H1 (cell line): ENCODE results near the gene SEC31A. TPM values are rescaled to one million over a fixed set of nuclear protein-coding genes. Genes with fewer than 3 reads are reported as not detected.

Experiments used
- CTCF ChIA-PET: fragments of 300-600 bp; sonication (Branson Sonifier 250); formaldehyde crosslinking; loops from one replicate; lab custom pipeline; 2021; ENCODE audit not compliant: partially characterized antibody; lab: Charles Lee
- POLR2A ChIA-PET: fragments of 300-600 bp; sonication (Branson Sonifier 250); formaldehyde crosslinking; loops from one replicate; lab custom pipeline; 2021; ENCODE audit warnings: inconsistent platforms; ENCODE audit not compliant: partially characterized antibody; lab: Charles Lee
- DNase-seq, 2 experiments: peaks; one replicate each; pipeline versions ENCODE4 v3.0.0 to v3.0.0-alpha.2; 2010 to 2022; ENCODE audit warnings: low spot score in 2 of 2, low read depth in 1 of 2, mixed read lengths in 1 of 2
- FAIRE-seq: peaks from 2 replicates; lab custom pipeline; 2011; peaks lifted over from hg19 to GRCh38; lab: Jason Lieb, UNC
- H2AFZ ChIP-seq: 2 replicates; pipeline ENCODE4 v1.8.1; 2012; ENCODE audit warnings: low read length, inconsistent platforms
- H2AK5ac ChIP-seq: 2 replicates; pipeline ENCODE4 v1.6.1; 2013; ENCODE audit warnings: low read depth, low read length
- H2BK120ac ChIP-seq: replicated peaks from 2 replicates; pipeline ENCODE3; 2013; ENCODE audit warnings: low read depth, low read length, inconsistent platforms
- H2BK12ac ChIP-seq: 2 replicates; pipeline ENCODE4 v1.6.1; 2013; ENCODE audit warnings: low read depth, low read length
- H2BK15ac ChIP-seq: 2 replicates; pipeline ENCODE4 v1.6.1; 2013; ENCODE audit warnings: low read length
- H2BK20ac ChIP-seq: 2 replicates; pipeline ENCODE4 v1.6.1; 2013; ENCODE audit warnings: low read length
- H2BK5ac ChIP-seq: 2 replicates; pipeline ENCODE4 v1.6.1; 2013; ENCODE audit warnings: low read depth, low read length
- H3K14ac ChIP-seq: 2 replicates; pipeline ENCODE4 v1.6.1; 2013; ENCODE audit warnings: inconsistent platforms; ENCODE audit not compliant: insufficient read length
- H3K18ac ChIP-seq: 2 replicates; pipeline ENCODE4 v1.6.1; 2013; ENCODE audit warnings: low read length; ENCODE audit errors: extremely low read depth
- H3K23ac ChIP-seq: 2 replicates; pipeline ENCODE4 v1.6.1; 2013; ENCODE audit warnings: inconsistent platforms; ENCODE audit not compliant: insufficient read length
- H3K23me2 ChIP-seq: 2 replicates; pipeline ENCODE4 v1.6.1; 2013; ENCODE audit warnings: low read depth, low read length
- H3K27ac ChIP-seq: 2 replicates; pipeline ENCODE4 v1.6.1; 2011; ENCODE audit warnings: low read depth, low read length, inconsistent platforms
- H3K27me3 ChIP-seq, 4 experiments: replicated peaks in 1 of 4; 1 replicate in 1 of 4; 2 replicates in 3 of 4; pipeline versions ENCODE4 v1.6.1 to v1.8.1; 2011 to 2013; ENCODE audit warnings: low read length in 3 of 4, mild to moderate bottlenecking in 3 of 4, inconsistent platforms in 2 of 4, mixed read lengths in 2 of 4, moderate library complexity in 1 of 4; ENCODE audit not compliant: control insufficient read depth in 3 of 4, insufficient read depth in 3 of 4; ENCODE audit errors: extremely low read depth in 1 of 4
- H3K36me3 ChIP-seq, 4 experiments: 2 replicates each; pipeline versions ENCODE4 v1.6.1 to v1.8.1; 2011 to 2013; ENCODE audit warnings: mild to moderate bottlenecking in 4 of 4, low read length in 3 of 4, moderate library complexity in 2 of 4, control low read depth in 1 of 4, inconsistent platforms in 1 of 4; ENCODE audit not compliant: insufficient read depth in 4 of 4, control insufficient read depth in 2 of 4
- H3K4ac ChIP-seq: replicated peaks from 2 replicates; pipeline ENCODE3; 2013; ENCODE audit warnings: low read length, low read depth, mixed read lengths, inconsistent platforms; ENCODE audit not compliant: insufficient read length
- H3K4me1 ChIP-seq, 4 experiments: replicated peaks in 1 of 4; 1 replicate in 1 of 4; 2 replicates in 3 of 4; pipeline versions ENCODE4 v1.6.1 to v1.8.1; 2011 to 2013; ENCODE audit warnings: low read length in 3 of 4, inconsistent platforms in 2 of 4, mixed read lengths in 1 of 4; ENCODE audit not compliant: insufficient read depth in 4 of 4, control insufficient read depth in 3 of 4
- H3K4me2 ChIP-seq, 2 experiments: 2 replicates each; pipeline versions ENCODE4 v1.6.1 to v1.8.1; 2011 to 2013; ENCODE audit warnings: low read depth in 2 of 2, low read length in 2 of 2, control low read depth in 1 of 2, inconsistent platforms in 1 of 2, mild to moderate bottlenecking in 1 of 2; ENCODE audit not compliant: insufficient read depth in 1 of 2
- H3K4me3 ChIP-seq, 4 experiments: fragments of 200-600, 300-600 bp in 1 of 4; sonication (generic), shearing (Covaris generic), sonication (Bioruptor Twin) in 1 of 4; 2 replicates each; pipeline versions ENCODE4 v1.5.1 to v1.8.1; 2011 to 2016; ENCODE audit warnings: low read length in 4 of 4, low read depth in 3 of 4, control low read depth in 2 of 4, inconsistent platforms in 2 of 4, mild to moderate bottlenecking in 2 of 4, mixed read lengths in 1 of 4, moderate library complexity in 1 of 4; ENCODE audit not compliant: insufficient read depth in 2 of 4; ENCODE audit errors: extremely low read depth in 1 of 4
- H3K56ac ChIP-seq: replicated peaks from 2 replicates; pipeline ENCODE3; 2013; ENCODE audit warnings: low read depth, mild to moderate bottlenecking, mixed read lengths, low read length, inconsistent platforms; ENCODE audit not compliant: insufficient read length
- H3K79me1 ChIP-seq: 2 replicates; pipeline ENCODE4 v1.6.1; 2013; ENCODE audit warnings: low read depth, low read length, control low read depth
- H3K79me2 ChIP-seq, 2 experiments: 2 replicates each; pipeline versions ENCODE4 v1.6.1 to v1.8.1; 2012 to 2013; ENCODE audit warnings: low read length in 2 of 2, mild to moderate bottlenecking in 2 of 2, inconsistent platforms in 1 of 2; ENCODE audit not compliant: insufficient read depth in 2 of 2, control insufficient read depth in 1 of 2
- H3K9ac ChIP-seq, 4 experiments: replicated peaks in 1 of 4; 1 replicate in 1 of 4; 2 replicates in 3 of 4; pipeline versions ENCODE4 v1.6.1 to v1.8.1; 2011 to 2013; ENCODE audit warnings: low read depth in 3 of 4, low read length in 3 of 4, control low read depth in 2 of 4, mild to moderate bottlenecking in 2 of 4, moderate library complexity in 2 of 4, inconsistent platforms in 1 of 4; ENCODE audit errors: extremely low read depth in 1 of 4
- H3K9me3 ChIP-seq, 2 experiments: 2 replicates each; pipeline versions ENCODE4 v1.6.1 to v1.8.1; 2012 to 2013; ENCODE audit warnings: mild to moderate bottlenecking in 2 of 2, moderate library complexity in 2 of 2, control low read depth in 1 of 2, inconsistent platforms in 1 of 2, low read depth in 1 of 2, low read length in 1 of 2, mixed read lengths in 1 of 2; ENCODE audit not compliant: insufficient read depth in 2 of 2
- H4K20me1 ChIP-seq, 2 experiments: replicated peaks in 1 of 2; 2 replicates each; pipeline versions ENCODE3 to v1.8.1; 2011 to 2013; ENCODE audit warnings: inconsistent platforms in 2 of 2, low read length in 2 of 2, mild to moderate bottlenecking in 1 of 2; ENCODE audit not compliant: insufficient read depth in 2 of 2, control insufficient read depth in 1 of 2
- H4K5ac ChIP-seq: 2 replicates; pipeline ENCODE4 v1.6.1; 2013; ENCODE audit warnings: low read length, low read depth, mixed read lengths, inconsistent platforms; ENCODE audit not compliant: insufficient read length
- H4K8ac ChIP-seq: 2 replicates; pipeline ENCODE4 v1.8.0; 2013; ENCODE audit warnings: mild to moderate bottlenecking, moderate library complexity, low read length, inconsistent platforms; ENCODE audit not compliant: insufficient read depth; ENCODE audit errors: extremely low read depth
- H4K91ac ChIP-seq: replicated peaks from 2 replicates; pipeline ENCODE3; 2013; ENCODE audit warnings: low read length, mixed read lengths, inconsistent platforms; ENCODE audit not compliant: insufficient read length
- ASH2L ChIP-seq: fragments of 200-600, 300-600 bp; sonication (generic); IDR thresholded peaks from one replicate; pipeline ENCODE4 v1.7.1; 2017; ENCODE audit warnings: low read length
- BACH1 ChIP-seq: IDR thresholded peaks from 2 replicates; pipeline ENCODE4 v1.6.1; 2012; ENCODE audit warnings: low read length, improper control_type of control experiment
- CBX5 ChIP-seq: fragments of 300-800, 300-1000 bp; sonication (generic); IDR thresholded peaks from 2 replicates; pipeline ENCODE4 v1.7.1; 2016; ENCODE audit warnings: antibody characterized with exemption, low read length, low read depth
- GABPA ChIP-seq: IDR thresholded peaks from 2 replicates; pipeline ENCODE4 v1.6.1; 2011; ENCODE audit warnings: mild to moderate bottlenecking, low read length, moderate library complexity, borderline replicate concordance; ENCODE audit not compliant: insufficient read depth
- JUN ChIP-seq: IDR thresholded peaks from 2 replicates; pipeline ENCODE4 v1.6.1; 2011; ENCODE audit warnings: low read depth, mild to moderate bottlenecking, improper control_type of control experiment, low read length
- MAFK ChIP-seq: IDR thresholded peaks from 2 replicates; pipeline ENCODE4 v1.6.1; 2012; ENCODE audit warnings: low read depth, mild to moderate bottlenecking, improper control_type of control experiment, low read length
- NRF1 ChIP-seq: IDR thresholded peaks from 2 replicates; pipeline ENCODE4 v1.6.1; 2011; ENCODE audit warnings: mild to moderate bottlenecking, low read depth, low read length, improper control_type of control experiment
- SIX5 ChIP-seq: IDR thresholded peaks from 2 replicates; pipeline ENCODE4 v1.6.1; 2011; ENCODE audit warnings: mild to moderate bottlenecking, low read depth, low read length
- SP2 ChIP-seq: IDR thresholded peaks from 2 replicates; pipeline ENCODE4 v1.6.1; 2012; ENCODE audit warnings: mild to moderate bottlenecking, low read length, inconsistent platforms
- TAF1 ChIP-seq: IDR thresholded peaks from 2 replicates; pipeline ENCODE4 v1.6.1; 2011; ENCODE audit warnings: mild to moderate bottlenecking, low read depth, low read length
- ZNF274 ChIP-seq: IDR thresholded peaks from 2 replicates; pipeline ENCODE4 v1.7.0; 2012; ENCODE audit warnings: low read length, borderline replicate concordance; ENCODE audit errors: extremely low read depth
- WGBS, 2 experiments: shearing (Covaris generic) in 1 of 2; methylation state at CpG; one replicate each; pipeline versions ENCODE4 v1.1.6 to v1.1.7; 2013 to 2015; ENCODE audit warnings: low lambda C conversion rate in 2 of 2, mixed read lengths in 2 of 2, inconsistent platforms in 1 of 2, low coverage in 1 of 2, missing lambda C conversion rate in 1 of 2; ENCODE audit not compliant: insufficient replicate concordance in 2 of 2, insufficient coverage in 1 of 2, insufficient read length in 1 of 2; ENCODE audit errors: extremely low coverage in 1 of 2, missing lambda C conversion rate in 1 of 2; 5-methylcytosine and 5-hydroxymethylcytosine counted together
- polyA plus RNA-seq, 7 experiments: library from polyadenylated mRNA; depleted of rRNA in 3 of 7; stranded (reverse) in 5 of 7; unstranded in 2 of 7; fragments of >200 nt in 5 of 7; fragments of 200-250 nt in 2 of 7; gene quantifications; 1 replicate in 5 of 7; 2 replicates in 1 of 7; 4 replicates in 1 of 7; pipeline versions ENCODE4 v1.2.1 to v1.2.3, GENCODE V29; 2011 to 2013; ENCODE audit warnings: missing spikeins in 2 of 7, mixed read lengths in 2 of 7
- total RNA-seq: library from RNA; stranded (reverse); fragmentation: NEBNext Ultra II Directional; extraction: Animal tissue kit (Norgen Biotek cat#: 25700); gene quantifications from 2 replicates; pipeline ENCODE4 v1.2.1, GENCODE V29; 2021
- TF ChIP-seq, protein P1 (sequence below): IDR thresholded peaks from 2 replicates; pipeline ENCODE4 v1.6.1; 2011; ENCODE audit warnings: low read depth, mild to moderate bottlenecking, low read length; ENCODE audit not compliant: insufficient read depth
- TF ChIP-seq, protein P2 (sequence below): IDR thresholded peaks from 2 replicates; pipeline ENCODE4 v1.6.1; 2012; ENCODE audit warnings: inconsistent platforms

Gene SEC31A
- total and polyA plus RNA-seq, 2 of the 8 experiments (the other 6 are each of a cell fraction or from before 2014, with no cell fraction given): 112 to 125 TPM

DNA sequence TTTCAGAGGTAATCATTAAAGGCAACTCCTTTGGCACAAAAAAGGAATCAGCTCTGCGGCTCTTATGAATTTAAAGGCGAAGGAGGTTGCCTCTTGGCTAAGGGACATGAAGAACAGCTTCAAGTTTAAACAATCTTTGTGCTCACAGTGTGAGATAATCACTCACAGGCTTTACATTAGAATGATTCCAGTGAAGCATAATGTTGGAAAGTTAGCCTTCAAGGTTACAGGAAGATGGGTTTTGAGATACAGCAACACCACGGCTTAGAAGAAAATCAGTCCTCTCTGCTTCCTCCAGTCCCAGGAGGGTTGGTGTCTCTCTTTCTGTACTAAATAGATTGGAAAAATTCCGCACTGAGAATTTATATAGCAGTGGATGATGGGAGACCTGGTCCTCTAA lies 80.8 kb downstream of the SEC31A start:
- 90% methylated on average over 4 of the region's 4 CpGs; no CpG with 5 or more reads in 1 of the 2 experiments for WGBS, 2 experiments
- H4K20me1 ChIP-seq: peaks cover 2 to 3% of the 10 kb centered on the region in 2 experiments

More for the DNA sequence above, 80.8 kb downstream of the SEC31A start:
- Histone ChIP-seq H3K4me3 (no peak overlapping the region), H3K4me1 (peaks cover 0 to 2% (median 0%) of the 10 kb centered on the region in 4 experiments; a peak in 2 of 7 replicates), H2BK12ac (no peak overlapping the region), H2BK15ac (no peak overlapping the region), H4K5ac (no peak overlapping the region), H3K9me3 (no peaks in the 10 kb centered on the region; a peak in 1 of 4 replicates), H2BK5ac (no peak overlapping the region), H3K36me3 (no peaks in the 10 kb centered on the region), H3K9ac (no peak overlapping the region), H4K8ac (no peak overlapping the region), H3K23ac (no peak overlapping the region), H2BK20ac (no peak overlapping the region), H3K27me3 (peaks cover 12 to 51% (median 46%) of the 10 kb centered on the region in 4 experiments), H3K4me2 (no peak overlapping the region), H3K27ac (no peak overlapping the region), H3K56ac (no peak overlapping the region), H3K23me2 (no peaks in the 10 kb centered on the region), H3K18ac (no peak overlapping the region), H4K91ac (no peak overlapping the region), H3K4ac (no peak overlapping the region), H3K14ac (no peak overlapping the region), H3K79me1 (no peaks in the 10 kb centered on the region), H2AK5ac (no peak overlapping the region), H2AFZ (no peak overlapping the region), H2BK120ac (no peak overlapping the region), H3K79me2 (no peaks in the 10 kb centered on the region)
- DNase-seq (no peak), FAIRE-seq (no peak)
- TF ChIP-seq, protein P1, sequence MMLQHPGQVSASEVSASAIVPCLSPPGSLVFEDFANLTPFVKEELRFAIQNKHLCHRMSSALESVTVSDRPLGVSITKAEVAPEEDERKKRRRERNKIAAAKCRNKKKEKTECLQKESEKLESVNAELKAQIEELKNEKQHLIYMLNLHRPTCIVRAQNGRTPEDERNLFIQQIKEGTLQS: no peak
- no peak for TF ChIP-seq SP2
- no peak for TF ChIP-seq SIX5
- no peak for TF ChIP-seq MAFK
- no peak for TF ChIP-seq NRF1
- no peak for TF ChIP-seq ASH2L
- TF ChIP-seq JUN: no peak
- TF ChIP-seq ZNF274: no peak
- no peak for TF ChIP-seq TAF1
- TF ChIP-seq BACH1: no peak
- TF ChIP-seq CBX5: no peak
- TF ChIP-seq, protein P2, sequence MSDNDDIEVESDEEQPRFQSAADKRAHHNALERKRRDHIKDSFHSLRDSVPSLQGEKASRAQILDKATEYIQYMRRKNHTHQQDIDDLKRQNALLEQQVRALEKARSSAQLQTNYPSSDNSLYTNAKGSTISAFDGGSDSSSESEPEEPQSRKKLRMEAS: no peak
- TF ChIP-seq GABPA: no peak
- POLR2A ChIA-PET: interaction anchor here (1.3 kb wide), 1 partner anchor 11 kb away, joined by 4 read pairs; the partner anchor contains the start of gene SCD5
- CTCF ChIA-PET: no interaction called here
